GM21619 (cell line): ENCODE results near the gene PLAU.
A peak's percentile ranks its signal among the peaks of the same experiment; 100 is the strongest.
"Not testable (repeated sequence)": the region's sequence is repeated elsewhere in the genome, so short reads cannot be mapped to it uniquely, and the experiment has no call there.

Experiments used
- ATAC-seq: cut with Tn5 transposase; IDR thresholded peaks from one replicate; pipeline ENCODE4 v1.9.1; 2021; ENCODE audit not compliant: unreplicated experiment

Gene PLAU

DNA sequence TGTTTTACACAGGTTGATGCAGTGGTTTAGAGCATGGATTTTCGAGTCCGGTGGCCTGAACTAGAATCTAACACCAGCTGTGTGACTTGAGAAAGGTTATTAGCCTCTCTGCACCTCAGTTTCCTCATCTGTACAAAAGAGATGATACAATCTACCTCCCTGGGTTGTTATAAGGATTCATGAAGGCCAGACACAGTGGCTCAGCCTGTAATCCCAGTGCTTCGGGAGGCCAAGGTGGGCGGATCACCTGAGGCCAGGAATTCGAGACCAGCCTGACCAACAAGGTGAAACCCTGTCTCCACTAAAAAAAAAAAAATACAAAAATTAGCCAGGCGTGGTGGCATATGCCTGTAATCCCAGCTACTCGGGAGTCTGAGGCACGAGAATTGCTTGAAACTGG lies 8.5 kb downstream of the PLAU start:
- ATAC-seq, result not testable (repeated sequence)

DNA sequence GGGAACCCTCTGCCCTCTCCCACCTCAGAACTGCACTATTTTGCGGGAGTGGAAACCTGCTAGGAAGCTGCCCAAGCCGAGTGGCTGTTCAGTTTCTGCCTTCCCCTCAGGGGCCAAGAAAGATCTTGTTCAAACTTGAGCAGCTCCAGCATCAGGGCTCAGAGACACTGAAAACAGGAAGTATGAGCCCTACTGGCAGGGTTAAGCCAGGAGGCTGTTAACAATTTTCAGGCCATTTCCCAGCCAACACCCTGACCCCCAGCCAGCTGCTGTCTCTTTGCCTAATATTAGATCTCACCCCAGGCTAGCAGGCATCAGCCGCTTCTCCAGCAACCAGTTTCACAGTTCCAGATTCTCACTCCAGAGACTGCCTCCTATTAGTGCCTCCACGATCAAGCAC lies 9.2 kb downstream of the PLAU start:
- no peak for ATAC-seq

DNA sequence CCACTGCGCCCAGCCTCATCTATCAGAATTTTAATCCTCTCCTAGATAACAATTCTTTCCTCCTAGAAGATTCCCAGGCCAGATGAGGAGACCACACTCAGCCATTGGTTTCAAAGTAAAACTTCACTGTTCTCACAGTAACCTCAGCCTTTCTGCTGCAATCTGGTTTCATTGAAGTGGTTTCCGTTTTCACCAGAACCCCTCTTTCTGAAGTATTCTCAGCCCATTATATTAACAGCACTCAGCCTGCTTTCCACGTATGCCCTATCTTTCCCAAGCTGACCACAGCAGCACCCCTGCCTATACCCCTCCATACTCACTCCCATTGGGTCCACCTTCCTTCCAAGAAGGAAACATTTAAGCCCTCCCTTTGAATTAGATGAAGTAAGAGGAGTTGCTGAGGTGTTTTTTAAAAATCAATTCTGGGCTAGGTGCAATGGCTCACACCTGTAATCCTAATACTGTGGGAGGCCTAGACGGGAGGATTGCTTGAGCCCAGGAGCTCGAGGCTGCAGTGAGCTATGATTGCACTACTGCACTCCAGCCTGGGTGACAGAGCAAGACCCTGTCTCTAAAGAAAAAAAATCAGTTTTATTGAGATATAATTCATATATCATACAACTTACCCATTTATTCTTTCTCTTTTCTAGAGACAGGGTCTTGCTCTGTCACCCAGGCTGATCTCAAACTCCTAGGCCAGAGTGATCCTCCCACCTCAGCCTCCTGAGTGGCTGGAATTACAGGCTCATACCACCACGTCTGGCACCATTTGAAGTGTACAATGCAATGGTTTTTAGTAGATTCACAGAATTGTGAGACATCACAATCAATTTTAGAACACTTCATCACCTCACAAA lies 11.3 kb downstream of the PLAU start:
- no peak for ATAC-seq

DNA sequence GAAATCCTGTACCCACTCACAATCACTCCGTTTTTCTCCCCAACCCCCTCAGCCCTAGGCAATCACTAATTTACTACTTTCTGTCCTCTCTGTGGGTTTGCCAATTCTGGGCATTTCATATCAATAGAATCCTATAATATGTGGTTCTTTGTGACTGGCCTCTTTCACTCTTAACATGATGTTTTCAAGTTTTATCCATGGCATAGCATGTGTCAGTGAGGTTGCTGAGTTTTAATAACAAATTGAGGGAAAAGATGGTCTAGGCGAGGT lies 11.9 kb downstream of the PLAU start:
- no peak for ATAC-seq

DNA sequence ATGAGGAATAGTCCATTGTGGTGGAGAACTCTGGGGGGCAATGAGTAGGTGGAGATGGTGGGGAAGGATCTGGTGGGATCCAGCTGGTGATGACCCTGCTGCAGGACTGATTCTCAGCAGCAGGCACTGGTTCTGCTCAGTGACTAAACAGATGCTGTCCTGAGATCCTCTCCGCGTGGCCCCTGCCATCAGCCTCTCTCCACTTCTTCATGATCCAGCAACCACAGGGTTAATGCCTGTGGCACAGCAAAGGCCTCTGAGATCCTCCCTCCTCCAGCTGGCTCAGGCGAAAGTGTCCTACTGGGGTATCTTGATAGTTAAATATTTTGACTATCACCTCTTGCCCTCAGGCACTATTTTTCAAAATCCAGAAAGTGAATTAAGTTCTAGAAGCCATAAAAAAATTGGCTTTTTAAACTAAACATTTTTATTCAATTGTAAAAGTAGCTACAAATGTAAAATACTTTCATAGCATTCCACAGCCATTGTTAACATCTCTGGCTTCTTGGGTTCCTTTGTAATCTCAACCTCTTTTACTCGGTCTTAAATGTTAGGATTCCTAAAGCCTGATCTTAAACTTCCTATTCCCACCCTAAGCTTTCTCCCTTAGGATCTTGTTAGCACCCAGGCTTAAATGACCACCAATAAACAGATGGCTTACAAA lies 13.1 kb downstream of the PLAU start:
- ATAC-seq, result no peak

DNA sequence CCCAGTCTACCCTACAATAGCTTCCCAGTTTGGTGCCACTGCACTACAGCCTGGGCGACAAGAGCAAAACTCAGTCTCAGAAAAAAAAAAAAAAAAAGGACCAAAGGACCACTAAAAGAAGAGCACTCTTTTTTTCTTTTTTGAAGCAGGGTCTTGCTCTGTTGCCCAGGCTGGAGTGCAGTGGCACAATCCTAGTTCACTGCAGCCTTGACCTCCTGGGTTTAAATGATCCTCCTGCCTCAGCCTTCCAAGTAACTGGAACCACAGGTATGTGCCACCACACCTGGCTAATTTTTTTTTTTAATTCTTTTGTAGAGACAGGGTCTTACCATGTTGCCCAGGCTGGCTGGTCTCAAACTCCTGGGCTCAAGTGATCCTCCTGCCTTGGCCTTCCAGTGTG lies 14.0 kb downstream of the PLAU start:
- no peak for ATAC-seq

DNA sequence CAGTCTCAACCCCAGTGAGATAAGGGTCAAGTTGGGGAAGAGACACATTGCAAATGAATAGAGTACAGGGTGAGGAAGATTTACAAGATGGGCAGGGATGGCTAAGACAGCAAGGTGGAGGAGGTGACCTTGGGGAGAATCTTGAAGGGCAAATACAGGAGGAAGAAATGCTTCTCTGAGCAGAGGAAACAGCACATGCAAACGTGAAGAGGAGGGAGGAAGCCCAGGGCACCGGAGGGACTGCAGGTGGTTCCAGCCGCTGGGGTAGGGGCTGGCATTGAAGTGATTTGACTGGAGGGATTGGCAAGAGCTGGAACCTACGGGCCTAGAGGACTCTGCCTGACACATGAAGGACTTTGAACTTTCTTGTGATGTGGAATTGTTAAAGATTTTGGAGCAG lies 14.6 kb downstream of the PLAU start:
- ATAC-seq, result no peak

DNA sequence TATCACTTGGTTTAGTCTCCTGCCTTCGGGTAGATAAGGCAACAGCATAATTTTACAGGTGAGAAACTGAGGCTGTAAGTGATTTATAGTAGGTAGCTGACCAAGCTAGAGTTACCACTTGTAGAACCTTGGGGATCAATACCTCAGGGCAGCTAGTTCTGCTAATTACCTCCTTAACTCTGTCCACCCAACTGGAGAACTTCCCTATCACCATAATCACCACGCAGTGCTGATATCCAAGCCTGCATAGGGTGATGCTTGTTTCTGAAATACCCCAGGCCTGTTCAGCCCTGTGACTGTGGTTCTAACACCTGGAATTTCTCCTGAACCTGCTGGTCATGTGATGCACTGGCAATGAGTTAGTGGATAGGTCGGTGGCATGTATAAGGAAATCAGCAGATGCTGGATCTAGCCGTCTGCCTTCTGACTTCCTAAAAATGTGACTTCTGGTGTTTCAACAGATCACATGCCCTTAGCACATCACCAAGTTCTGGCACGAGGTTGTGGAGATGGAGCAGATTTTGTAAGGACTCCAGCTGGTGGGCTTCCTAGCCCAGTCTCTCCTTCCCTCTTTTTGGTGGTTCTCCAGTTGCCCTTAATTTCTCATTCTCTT lies 15.3 kb downstream of the PLAU start:
- no peak for ATAC-seq

DNA sequence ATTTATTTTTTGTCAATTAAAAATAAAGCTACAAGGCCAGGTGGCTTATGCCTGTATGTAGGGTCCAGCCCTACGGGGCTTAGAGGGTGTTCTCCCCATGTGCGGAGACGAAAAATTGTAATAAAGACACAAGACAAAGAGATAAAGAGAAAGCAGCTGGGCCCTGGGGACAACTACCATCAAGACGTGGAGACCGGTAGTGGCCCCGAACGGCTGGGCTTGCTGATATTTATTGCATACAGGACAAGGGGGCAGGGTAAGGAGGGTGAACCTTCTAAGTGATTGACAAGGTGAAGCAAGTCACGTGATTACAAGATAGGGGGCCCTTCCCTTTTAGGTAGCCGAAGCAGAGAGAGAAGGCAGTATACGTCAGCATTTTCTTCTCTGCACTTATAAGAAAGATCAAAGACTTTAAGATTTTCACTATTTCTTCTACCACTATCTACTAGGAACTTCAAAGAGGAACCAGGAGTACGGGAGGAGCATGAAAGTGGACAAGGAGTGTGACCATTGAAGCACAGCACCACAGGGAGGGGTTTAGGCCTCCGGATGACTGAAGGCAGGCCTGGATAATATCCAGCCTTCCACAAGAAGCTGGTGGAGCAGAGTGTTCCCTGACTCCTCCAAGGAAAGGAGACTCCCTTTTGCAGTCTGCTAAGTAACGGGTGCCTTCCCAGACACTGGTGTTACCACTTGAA lies 19.8 kb downstream of the PLAU start:
- not testable (repeated sequence) for ATAC-seq

DNA sequence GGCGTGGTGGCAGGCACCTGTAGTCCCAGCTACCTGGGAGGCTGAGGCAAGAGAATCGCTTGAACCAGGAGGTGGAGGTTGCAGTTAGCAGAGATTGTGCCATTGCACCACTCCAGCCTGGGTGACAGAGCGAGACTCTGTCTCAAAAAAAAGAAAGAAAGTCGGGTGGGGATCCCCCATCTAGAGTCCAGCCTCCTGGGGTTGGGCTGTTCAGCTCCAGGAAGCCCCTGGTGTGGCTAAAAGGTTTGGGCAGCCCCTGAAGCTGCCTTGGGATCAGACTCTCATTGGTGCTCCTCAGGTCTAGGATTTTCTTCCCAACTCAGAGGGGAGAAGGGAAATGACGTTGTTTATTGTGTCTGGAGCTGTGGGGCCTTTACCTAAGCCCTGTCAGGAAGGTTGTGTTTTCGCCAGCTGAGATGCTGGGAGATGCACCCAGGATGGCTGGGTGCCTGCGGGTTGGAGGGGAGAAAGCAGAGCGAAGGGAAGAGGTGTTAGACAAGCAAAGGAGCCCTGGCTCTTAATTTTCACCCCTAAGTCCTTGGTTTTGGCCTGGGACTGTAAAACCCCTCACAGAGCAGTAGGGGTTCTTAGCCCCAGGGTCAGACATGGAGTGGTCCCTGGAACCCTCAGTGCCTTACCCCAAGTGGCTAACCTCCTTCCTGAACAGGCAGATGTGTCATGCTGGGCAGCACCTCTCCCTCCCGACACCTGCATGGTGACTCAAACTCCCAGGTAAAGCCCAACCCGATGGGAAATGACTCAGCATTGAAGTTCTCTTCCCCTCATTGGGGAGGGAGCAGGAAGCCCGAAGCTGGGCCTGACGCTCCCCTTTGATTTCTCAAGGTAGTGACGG lies 21.1 kb downstream of the PLAU start:
- ATAC-seq, result peak; percentile 77

DNA sequence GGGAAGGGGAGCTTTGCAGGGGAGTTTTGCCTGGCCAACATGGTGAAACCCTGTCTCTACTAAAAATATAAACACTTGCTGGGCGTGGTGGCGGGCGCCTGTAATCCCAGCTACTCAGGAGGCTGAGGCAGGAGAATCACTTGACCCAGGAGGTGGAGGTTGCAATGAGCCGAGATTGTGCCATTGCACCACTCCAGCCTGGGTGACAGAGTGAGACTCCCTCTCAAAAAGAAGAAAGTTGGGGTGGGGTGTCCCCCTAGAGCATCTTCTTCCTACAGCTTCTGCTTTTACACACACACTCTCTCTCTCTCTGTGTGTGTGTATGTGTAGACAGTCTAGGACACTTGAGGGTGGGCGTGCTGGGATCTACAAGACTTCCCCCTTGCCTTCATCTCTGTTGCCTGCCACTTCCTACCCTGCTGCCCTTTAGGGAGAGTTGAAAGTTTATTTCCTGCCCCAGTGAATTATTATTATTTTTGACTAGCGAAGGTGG lies 21.7 kb downstream of the PLAU start:
- peak; percentile 26 for ATAC-seq

DNA sequence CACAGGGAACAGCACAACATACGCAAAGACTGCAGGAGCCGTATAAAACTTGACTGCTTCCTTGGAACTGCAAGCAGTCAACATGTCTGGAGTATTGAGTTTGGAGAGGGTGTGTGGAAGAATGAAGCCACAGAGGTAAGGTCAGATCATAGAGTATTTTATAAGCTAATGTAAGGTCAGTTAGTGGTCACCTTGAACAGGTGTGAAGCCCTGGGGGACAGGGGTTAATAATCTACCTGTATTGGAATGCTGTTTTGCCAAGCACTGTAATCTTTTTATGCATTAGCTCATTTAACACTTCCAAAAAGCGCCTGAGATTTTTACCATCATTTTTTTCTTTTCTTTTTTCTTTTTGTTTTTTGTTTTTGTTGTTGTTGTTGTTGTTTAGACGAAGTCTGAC lies 23.1 kb downstream of the PLAU start:
- ATAC-seq, result no peak

DNA sequence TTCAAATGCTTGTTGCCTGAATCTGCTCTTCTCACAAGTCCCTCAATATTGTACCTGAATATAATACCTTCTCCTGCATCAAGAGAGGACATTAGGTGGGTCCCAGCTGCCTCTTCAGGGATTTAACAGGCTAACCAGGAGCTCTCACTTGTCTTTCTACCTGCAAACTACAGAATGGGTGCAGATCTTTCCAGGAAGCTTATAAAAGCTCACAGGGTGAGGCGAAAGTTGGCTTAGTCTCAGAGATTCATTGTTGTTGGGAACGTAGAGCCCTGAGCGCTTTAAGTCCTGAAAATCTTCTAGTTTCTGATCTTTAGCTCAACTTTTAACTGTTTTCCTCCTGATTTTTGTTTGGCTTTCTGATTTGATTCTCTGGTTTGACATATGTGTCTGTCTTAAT lies 25.0 kb downstream of the PLAU start:
- ATAC-seq, result no peak

DNA sequence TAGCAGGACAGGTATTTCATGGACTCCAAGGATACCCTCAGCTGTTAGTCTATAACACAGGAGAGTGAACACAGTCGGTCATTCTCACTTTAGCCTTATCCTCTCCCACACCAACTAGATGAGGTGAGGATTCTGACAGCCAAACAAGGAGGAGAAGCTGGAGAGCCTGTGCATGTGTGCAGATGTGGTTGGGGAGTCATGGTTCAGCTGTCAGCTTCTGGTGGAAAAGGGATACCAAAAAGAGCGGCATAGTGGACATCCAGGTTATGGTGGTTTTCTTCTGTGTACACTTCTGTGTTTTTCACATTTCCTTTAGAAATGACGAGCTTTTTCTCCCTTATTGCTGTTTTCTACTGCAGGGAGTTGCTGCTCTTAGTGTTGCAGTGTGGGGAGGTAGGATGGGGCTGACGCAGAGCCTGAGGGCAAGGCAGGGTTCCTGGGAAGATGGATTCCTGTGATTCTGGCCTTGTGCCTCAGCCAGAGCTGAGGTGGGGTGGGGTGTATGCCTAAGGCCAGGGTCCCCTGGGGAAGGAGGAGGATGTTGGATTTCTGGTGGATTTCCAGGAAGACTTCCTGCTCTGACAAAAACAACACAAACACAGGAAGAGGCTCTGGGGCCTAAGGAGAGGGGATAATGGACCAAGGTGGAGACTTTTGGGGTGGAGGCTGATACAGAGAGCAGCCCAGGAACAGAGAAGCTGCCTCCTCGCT lies 26.6 kb downstream of the PLAU start:
- no peak for ATAC-seq

DNA sequence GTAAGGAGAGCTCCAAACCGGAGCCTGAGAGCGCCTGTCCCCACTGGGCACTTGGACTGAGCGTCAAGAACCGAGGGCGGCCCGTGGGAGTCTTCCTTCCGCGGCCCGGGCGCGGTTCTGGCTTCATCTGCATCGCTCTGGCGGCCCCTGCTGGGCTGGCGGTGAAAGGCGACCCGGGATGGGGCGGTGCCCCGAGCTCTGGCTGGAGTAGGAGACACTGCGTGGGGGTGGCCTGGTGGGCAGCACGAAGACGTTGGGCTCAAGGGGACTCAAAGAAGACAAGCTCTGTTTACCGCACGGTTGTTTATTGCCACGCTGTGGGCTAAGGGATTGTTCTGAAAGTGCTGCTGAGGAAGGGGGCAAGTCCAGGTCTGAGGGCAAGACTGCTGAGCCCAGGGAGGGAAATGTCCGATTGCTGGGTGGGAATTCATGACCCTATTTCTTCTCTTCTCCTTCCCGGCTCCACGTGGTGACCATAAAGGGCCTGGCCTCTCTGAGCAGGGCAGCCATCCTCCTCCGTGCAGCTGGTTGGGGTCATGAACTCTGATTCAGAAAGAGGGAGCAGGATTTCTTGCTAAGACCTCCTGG lies 29.8 kb downstream of the PLAU start:
- ATAC-seq, result peak; percentile 75

DNA sequence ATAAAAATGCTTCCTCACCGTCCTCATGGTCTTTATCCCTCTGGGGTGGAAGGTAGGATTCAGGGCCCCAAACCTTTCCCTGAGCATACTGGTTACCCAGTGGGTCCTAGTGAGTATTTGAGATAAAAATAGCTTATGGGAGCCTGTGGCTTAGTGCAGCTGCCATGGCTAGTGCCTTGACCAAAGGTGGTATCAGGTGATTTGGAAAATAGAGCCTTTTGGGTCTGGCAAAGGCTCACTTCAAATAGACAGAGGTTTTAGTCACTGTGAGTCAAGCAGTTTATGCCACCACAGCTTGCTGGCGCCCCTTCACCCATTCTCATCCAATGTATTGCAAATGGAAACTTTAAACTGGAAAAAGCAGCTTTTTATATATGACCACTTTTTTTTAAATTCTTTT lies 30.4 kb downstream of the PLAU start:
- ATAC-seq, result no peak

DNA sequence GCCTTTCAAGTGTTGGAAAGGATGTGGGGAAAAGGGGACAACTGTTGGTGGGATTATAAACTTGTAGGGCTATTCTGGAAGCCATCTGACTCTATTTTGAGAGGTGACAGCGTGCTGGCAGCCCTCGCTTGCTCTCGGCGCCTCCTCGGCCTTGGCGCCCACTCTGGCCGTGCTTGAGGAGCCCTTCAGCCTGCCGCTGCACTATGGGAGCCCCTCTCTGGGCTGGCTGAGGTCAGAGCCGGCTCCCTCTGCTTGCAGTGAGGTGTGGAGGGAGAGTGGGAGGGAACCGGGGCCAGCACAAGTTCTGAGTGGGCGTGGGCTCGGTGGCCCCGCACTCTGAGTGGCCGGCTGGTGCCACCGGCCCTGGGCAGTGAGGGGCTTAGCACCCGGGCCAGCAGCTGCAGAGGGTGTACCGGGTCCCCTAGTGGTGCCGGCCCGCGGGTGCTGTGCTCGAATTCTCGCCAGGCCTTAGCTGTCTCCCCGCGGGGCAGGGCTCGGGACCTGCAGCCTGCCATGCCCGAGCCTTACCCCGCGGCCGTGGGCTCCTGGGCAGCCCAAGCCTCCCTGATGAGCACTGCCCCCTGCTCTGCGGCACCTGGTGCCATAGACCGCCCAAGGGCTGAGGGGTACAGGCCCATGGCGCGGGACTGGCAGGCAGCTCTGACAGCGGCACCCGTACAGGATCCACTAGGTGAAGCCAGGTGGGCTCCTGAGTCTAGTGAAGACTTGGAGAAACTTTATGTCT lies 33.6 kb downstream of the PLAU start:
- ATAC-seq, result no peak

DNA sequence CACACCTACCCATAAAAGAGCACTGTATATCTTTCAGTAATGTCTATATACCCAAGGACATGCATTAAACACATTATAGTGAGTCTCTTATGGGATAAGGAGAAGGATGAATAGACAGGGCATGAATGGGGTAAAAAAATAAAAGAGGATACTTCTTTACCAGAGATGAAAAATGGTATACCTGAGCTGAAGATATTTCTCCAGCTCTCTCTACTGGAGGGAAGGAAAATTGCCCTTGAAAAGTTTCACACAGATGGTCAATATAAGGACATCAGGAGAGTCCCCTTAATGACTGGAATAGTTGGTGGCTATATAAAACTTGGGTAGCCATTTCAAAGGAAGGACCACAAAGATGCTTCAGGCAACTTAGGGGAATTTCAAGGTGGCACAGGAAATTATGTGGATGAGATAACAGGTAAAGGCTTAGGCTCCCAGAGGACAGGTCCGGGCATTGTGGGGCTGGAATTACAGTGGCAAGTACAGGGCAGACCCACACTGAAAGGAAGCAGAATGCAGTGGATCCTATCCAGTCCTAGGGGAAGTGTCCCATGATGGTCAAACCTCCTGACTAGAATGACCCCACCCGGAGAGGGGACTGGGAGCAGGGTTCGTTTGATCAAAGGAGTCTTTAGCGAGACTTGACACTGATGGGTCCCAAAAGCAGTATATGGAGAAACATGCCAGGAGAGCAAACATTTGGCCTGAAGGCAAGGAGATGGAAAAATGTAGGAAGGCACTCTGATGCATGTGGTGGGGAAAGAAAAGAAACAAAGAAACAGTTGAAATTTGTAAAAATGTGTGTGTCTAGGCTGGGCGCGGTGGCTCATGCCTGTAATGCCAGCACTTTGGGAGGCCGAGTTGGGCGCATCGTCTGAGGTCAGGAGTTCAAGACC lies 35.6 kb downstream of the PLAU start:
- no peak for ATAC-seq
